ENCODE results near the gene CFAP99. TPM values are rescaled to one million over a fixed set of nuclear protein-coding genes. Genes with fewer than 3 reads are reported as not detected.

The CFAP99 gene
- total and polyA plus RNA-seq, 9 of the 15 experiments (the other 6 are each of a cell fraction or from before 2014, with no cell fraction given) = 0.07 to 0.18 (median 0.09) TPM; not detected in 6

- TF ChIP-seq FUS (optimal IDR thresholded peaks at IDR 0.05; ENCODE audit: low read depth, low read length) = no peak
Observed at GRCh38 chr4:2378401-2378800, 40.4 kb upstream of the CFAP99 start (continued).

- H3K36me3 ChIP-seq (ENCODE audit: control insufficient read depth, insufficient read depth, low read length) = peaks cover 8% of the 10 kb centered on the region; the same call in 2 of the 3 replicates
- no peak overlapping the region for H3K4me2 ChIP-seq (ENCODE audit: insufficient read depth, low read length)
- no TSS peak for BruUV-seq (replicated peaks)
- no peak overlapping the region for H3K4me3 ChIP-seq
- no peak for FAIRE-seq
- H3K79me2 ChIP-seq (ENCODE audit: control insufficient read depth, insufficient read depth, low read length) = peaks cover 33% of the 10 kb centered on the region
- intact Hi-C loops (cut with micrococcal nuclease) = no loop called here
- no peak overlapping the region; a peak in 1 of 4 replicates for H3K9ac ChIP-seq (ENCODE audit: insufficient read depth in 1 of 2, low read depth in 2 of 2, low read length in 2 of 2)
- H2AFZ ChIP-seq (ENCODE audit: low read depth, low read length) = no peak overlapping the region
- peaks cover 4% of the 10 kb centered on the region; the same call in 1 of the 2 replicates for H3K9me3 ChIP-seq (replicated peaks; ENCODE audit: control insufficient read depth, insufficient read depth, low read depth, low read length)
- H4K20me1 ChIP-seq (replicated peaks; ENCODE audit: control insufficient read depth, insufficient read depth, low read length) = no peaks in the 10 kb centered on the region
- POLR2A ChIA-PET = interaction anchor here (0.6 kb wide), 1 partner anchor 142 kb away, joined by 3 read pairs; no protein-coding TSS in a partner anchor
- H3K27ac ChIP-seq (ENCODE audit: extremely low read depth, low read depth, low read length) = no peak overlapping the region
- CTCF ChIA-PET (ENCODE audit: low intra/inter-chr PET ratio) = no interaction called here
- no peak for ATAC-seq
- in situ Hi-C loops (cut with MboI) = no loop called here
- no peaks in the 10 kb centered on the region for H3K27me3 ChIP-seq (ENCODE audit: control insufficient read depth in 2 of 2, insufficient read depth in 2 of 2, low read length in 2 of 2)
- WGBS (ENCODE audit: insufficient coverage, low coverage, missing lambda C conversion rate) = 74% methylated on average over 3 of the region's 3 CpGs
- DNase-seq (ENCODE audit: extremely low read depth in 1 of 4, low spot score in 3 of 4) = no peak
- H3K4me1 ChIP-seq (replicated peaks in 1 of 2; ENCODE audit: control insufficient read depth in 2 of 2, insufficient read depth in 2 of 2, low read length in 2 of 2) = peaks cover 25 to 37% of the 10 kb centered on the region in 2 experiments
- peaks cover 2% of the 10 kb centered on the region for H3K9me1 ChIP-seq (ENCODE audit: control insufficient read depth, insufficient read depth, low read length)
- TF ChIP-seq HOMEZ (CRISPR knock-in tag; IDR thresholded peaks at IDR 0.05) = no peak
- TF ChIP-seq SMAD1 (IDR thresholded peaks at IDR 0.05; ENCODE audit: low read depth, low read length, partially characterized antibody) = no peak
- no peak for TF ChIP-seq TCF15 (CRISPR knock-in tag; IDR thresholded peaks at IDR 0.05)
- no peak for TF ChIP-seq MAX (CRISPR knock-in tag; IDR thresholded peaks at IDR 0.05)
- no peak for TF ChIP-seq STAG1 (CRISPR knock-in tag; IDR thresholded peaks at IDR 0.05; ENCODE audit: borderline replicate concordance)
- TF ChIP-seq SRF (CRISPR knock-in tag; IDR thresholded peaks at IDR 0.05) = no peak
- TF ChIP-seq RREB1 (CRISPR knock-in tag; IDR thresholded peaks at IDR 0.05) = no peak
- no peak for TF ChIP-seq POLR2AphosphoS2 (IDR thresholded peaks at IDR 0.05; ENCODE audit: low read length)
Observed at GRCh38 chr4:2378898-2379297, 39.9 kb upstream of the CFAP99 start.

Data from K562 (cell line).